Heart left ventricle (tissue), 13 donors: Measurements from ENCODE around the gene FKTN.

ENCODE experiments used
- POLR2A ChIP-seq, 2 donors: fragments of 450-650 bp; IDR thresholded peaks; one replicate each; pipeline ENCODE4 v1.6.1; 2017; ENCODE audit warnings: antibody characterized with exemption in 2 of 2, mild to moderate bottlenecking in 2 of 2, moderate library complexity in 2 of 2
- TF ChIP-seq, protein P1 (sequence below), 12 donors: fragments of 200-600 bp; sonication (generic) in 4 of 12; IDR thresholded peaks; one replicate each; pipeline versions ENCODE4 v1.5.0 to v1.8.0; 2018 to 2022; ENCODE audit warnings: antibody characterized with exemption in 12 of 12, mild to moderate bottlenecking in 5 of 12
- donor health status: ischemic (EF 13 %, LVEDD 7.1; RV severe dilation, severe dysfunction).
- donor health status: DM: no; HTN: yes; CAD: no.
- donor health status: DM: no; HTN: no; CAD: no.
- donor health status: ischemic (EF 25% LVEDD 6.9; RV normal size, moderate dysfunction).
- donor health status: ischemic (EF 25% LVEDD 5.7; RV mildly dilated, moderate dysfunction).
- donor health status: ischemic (EF 35%, LVEDD 5.7; RV mildly dilated, moderate dysfunction).
- donor health status: nonischemic (EF 11% LVEDD 7.7; RV severe dilation, severe dysfunction).
- donor health status: DM: yes; HTN: yes; CAD: no.
- donor health status: PGD.
- donor health status: ischemic (EF 29% LVEDD 5.4; RV normal size, mild dysfunction).
- donor health status: nonischemic (EF 23%, LVEDD 6.1; RV moderate dilation, normal function).

DNA sequence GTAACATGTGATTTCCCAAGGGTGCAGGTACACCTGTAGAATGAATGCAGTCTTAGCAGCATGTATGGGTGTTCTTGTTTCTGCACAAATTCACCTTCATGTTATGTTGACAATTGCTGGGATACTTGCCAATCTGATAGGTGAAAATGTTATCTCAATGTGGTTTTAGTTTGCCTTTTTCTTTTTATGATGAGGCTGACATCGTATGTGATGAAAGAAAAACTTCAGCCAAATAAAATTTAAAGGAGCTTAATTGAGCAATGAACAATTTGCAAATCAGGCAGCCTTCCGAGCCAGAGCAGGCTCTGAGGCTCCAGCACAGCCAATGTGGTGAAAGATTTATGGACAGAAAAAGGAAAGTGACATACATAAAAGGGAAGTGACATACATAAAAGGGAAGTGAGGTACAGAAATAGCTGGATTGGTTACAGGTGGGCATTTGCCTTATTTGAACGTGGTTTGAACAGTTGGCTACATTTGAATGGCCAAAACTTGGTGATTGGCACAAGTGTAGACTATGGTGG lies 114.8 kb downstream of the FKTN start:
- TF ChIP-seq, protein P1, sequence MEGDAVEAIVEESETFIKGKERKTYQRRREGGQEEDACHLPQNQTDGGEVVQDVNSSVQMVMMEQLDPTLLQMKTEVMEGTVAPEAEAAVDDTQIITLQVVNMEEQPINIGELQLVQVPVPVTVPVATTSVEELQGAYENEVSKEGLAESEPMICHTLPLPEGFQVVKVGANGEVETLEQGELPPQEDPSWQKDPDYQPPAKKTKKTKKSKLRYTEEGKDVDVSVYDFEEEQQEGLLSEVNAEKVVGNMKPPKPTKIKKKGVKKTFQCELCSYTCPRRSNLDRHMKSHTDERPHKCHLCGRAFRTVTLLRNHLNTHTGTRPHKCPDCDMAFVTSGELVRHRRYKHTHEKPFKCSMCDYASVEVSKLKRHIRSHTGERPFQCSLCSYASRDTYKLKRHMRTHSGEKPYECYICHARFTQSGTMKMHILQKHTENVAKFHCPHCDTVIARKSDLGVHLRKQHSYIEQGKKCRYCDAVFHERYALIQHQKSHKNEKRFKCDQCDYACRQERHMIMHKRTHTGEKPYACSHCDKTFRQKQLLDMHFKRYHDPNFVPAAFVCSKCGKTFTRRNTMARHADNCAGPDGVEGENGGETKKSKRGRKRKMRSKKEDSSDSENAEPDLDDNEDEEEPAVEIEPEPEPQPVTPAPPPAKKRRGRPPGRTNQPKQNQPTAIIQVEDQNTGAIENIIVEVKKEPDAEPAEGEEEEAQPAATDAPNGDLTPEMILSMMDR (IDR thresholded peaks at IDR 0.05): no peak
- no peak for TF ChIP-seq POLR2A (IDR thresholded peaks at IDR 0.05)
